ENCODE measurements around the gene SLC8A2.

The SLC8A2 gene

GRCh38 chr19:47458672-47459071 is 13.0 kb downstream of the SLC8A2 start:
- no peak for DNase-seq

- no peak for DNase-seq
Measured at GRCh38 chr19:47456721-47457474, 14.8 kb downstream of the SLC8A2 start.

GRCh38 chr19:47450478-47450877 is 21.2 kb downstream of the SLC8A2 start:
- no peak for DNase-seq

- DNase-seq: no peak
Measured at GRCh38 chr19:47448360-47448727, 23.3 kb downstream of the SLC8A2 start.

- DNase-seq: no peak
Measured at GRCh38 chr19:47447470-47448359, 24.0 kb downstream of the SLC8A2 start.

GRCh38 chr19:47446534-47447469 is 24.9 kb downstream of the SLC8A2 start:
- DNase-seq: no peak

- peak in 1 of 2 donors; percentile 9 for DNase-seq
Measured at GRCh38 chr19:47445937-47446402, 25.7 kb downstream of the SLC8A2 start.

GRCh38 chr19:47445527-47445926 is 26.2 kb downstream of the SLC8A2 start:
- no peak for DNase-seq

- no peak for DNase-seq
Measured at GRCh38 chr19:47444388-47444821, 27.3 kb downstream of the SLC8A2 start.

GRCh38 chr19:47443331-47443730 is 28.4 kb downstream of the SLC8A2 start:
- DNase-seq: no peak

GRCh38 chr19:47438793-47439220 is 32.9 kb downstream of the SLC8A2 start:
- no peak for DNase-seq

- DNase-seq: no peak
Measured at GRCh38 chr19:47437500-47437899, 34.2 kb downstream of the SLC8A2 start.

- peak; percentile 24 to 46 for DNase-seq
Measured at GRCh38 chr19:47436712-47437401, 34.8 kb downstream of the SLC8A2 start.

GRCh38 chr19:47435883-47436417 is 35.7 kb downstream of the SLC8A2 start:
- no peak for DNase-seq

GRCh38 chr19:47435196-47435595 is 36.5 kb downstream of the SLC8A2 start:
- no peak for DNase-seq

GRCh38 chr19:47434088-47434487 is 37.6 kb downstream of the SLC8A2 start:
- no peak for DNase-seq

GRCh38 chr19:47433121-47433520 is 38.6 kb downstream of the SLC8A2 start:
- DNase-seq: no peak

- no peak for DNase-seq
Measured at GRCh38 chr19:47432499-47432898, 39.2 kb downstream of the SLC8A2 start.

- no peak for DNase-seq
Measured at GRCh38 chr19:47432091-47432490, 39.6 kb downstream of the SLC8A2 start.

- no peak for DNase-seq
Measured at GRCh38 chr19:47430041-47430802, 41.5 kb downstream of the SLC8A2 start.

Measured in hippocampal formation (tissue), 2 donors.